ENCODE measurements around the gene THBS1.

THBS1 gene

DNA sequence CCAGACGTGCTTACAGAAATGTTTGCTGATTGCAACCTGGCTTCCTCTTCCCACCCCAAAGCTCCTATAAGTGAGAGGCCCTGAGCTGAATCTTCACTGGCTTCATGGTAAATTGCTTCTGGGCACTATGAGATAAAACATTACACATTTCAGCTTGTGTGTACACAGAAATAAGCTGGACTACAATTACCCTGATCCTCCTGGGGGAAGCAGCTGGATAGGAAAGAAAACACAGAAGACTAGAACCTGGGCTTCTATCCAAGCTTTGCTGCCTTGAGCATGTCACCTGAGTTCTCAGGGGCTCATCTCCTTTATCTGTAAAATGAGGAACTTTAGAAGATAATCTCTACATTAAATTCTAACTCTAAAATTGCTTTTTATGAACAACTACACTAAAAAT is 40.3 kb downstream of the THBS1 start (continued):
- TF ChIP-seq TSHZ2 (CRISPR knock-in tag; IDR thresholded peaks at IDR 0.05) (no peak), ZNF8 (CRISPR knock-in tag; IDR thresholded peaks at IDR 0.05) (no peak), RARB (CRISPR knock-in tag; IDR thresholded peaks at IDR 0.05) (no peak)

DNA sequence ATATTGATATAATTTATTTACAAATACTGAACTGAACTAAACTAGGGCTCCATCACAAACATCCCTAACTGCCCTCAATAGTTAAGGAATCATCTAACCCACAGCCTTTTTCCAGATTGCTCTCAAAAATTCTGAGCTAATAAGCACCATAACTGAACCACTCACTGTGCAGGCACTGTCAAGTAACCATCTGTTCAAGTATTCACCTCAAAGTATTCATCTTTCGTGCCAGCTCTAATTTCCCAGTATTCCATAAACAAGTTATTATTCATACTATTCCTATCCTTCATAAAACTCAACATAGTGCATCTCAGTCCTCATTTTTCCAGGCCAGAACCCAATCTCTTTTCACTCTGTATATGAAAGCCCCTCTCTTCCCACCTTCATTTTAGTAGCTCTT is 41.1 kb downstream of the THBS1 start:
- ATAC-seq: no peak
- no peak for TF ChIP-seq ZNF8 (CRISPR knock-in tag; IDR thresholded peaks at IDR 0.05)
- no peak for TF ChIP-seq ZFP3 (CRISPR knock-in tag; IDR thresholded peaks at IDR 0.05)
- TF ChIP-seq BACH2 (CRISPR knock-in tag; IDR thresholded peaks at IDR 0.05; ENCODE audit: borderline replicate concordance): no peak
- no peak for TF ChIP-seq TSHZ2 (CRISPR knock-in tag; IDR thresholded peaks at IDR 0.05)
- TF ChIP-seq TCF4 (CRISPR knock-in tag; IDR thresholded peaks at IDR 0.05; ENCODE audit: borderline replicate concordance): no peak
- no peak for TF ChIP-seq SNAI2 (CRISPR knock-in tag; IDR thresholded peaks at IDR 0.05)
- no peak for TF ChIP-seq ISL1 (CRISPR knock-in tag; IDR thresholded peaks at IDR 0.05)
- no peak for TF ChIP-seq ARNTL (CRISPR knock-in tag; IDR thresholded peaks at IDR 0.05; ENCODE audit: borderline replicate concordance, low read depth)
- TF ChIP-seq ESRRG (CRISPR knock-in tag; IDR thresholded peaks at IDR 0.05): no peak
- TF ChIP-seq ZFP30 (CRISPR knock-in tag; IDR thresholded peaks at IDR 0.05): no peak
- TF ChIP-seq, protein P1, sequence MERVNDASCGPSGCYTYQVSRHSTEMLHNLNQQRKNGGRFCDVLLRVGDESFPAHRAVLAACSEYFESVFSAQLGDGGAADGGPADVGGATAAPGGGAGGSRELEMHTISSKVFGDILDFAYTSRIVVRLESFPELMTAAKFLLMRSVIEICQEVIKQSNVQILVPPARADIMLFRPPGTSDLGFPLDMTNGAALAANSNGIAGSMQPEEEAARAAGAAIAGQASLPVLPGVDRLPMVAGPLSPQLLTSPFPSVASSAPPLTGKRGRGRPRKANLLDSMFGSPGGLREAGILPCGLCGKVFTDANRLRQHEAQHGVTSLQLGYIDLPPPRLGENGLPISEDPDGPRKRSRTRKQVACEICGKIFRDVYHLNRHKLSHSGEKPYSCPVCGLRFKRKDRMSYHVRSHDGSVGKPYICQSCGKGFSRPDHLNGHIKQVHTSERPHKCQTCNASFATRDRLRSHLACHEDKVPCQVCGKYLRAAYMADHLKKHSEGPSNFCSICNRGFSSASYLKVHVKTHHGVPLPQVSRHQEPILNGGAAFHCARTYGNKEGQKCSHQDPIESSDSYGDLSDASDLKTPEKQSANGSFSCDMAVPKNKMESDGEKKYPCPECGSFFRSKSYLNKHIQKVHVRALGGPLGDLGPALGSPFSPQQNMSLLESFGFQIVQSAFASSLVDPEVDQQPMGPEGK (CRISPR knock-in tag; IDR thresholded peaks at IDR 0.05; ENCODE audit: borderline replicate concordance): no peak
- TF ChIP-seq GLIS3 (CRISPR knock-in tag; IDR thresholded peaks at IDR 0.05): no peak
- TF ChIP-seq CSRNP3 (CRISPR knock-in tag; IDR thresholded peaks at IDR 0.05): no peak
- TF ChIP-seq POU6F1 (CRISPR knock-in tag; IDR thresholded peaks at IDR 0.05; ENCODE audit: borderline replicate concordance, low read depth): no peak
- TF ChIP-seq OSR1 (CRISPR knock-in tag; IDR thresholded peaks at IDR 0.05): no peak
- no peak for TF ChIP-seq RARB (CRISPR knock-in tag; IDR thresholded peaks at IDR 0.05)
- TF ChIP-seq ZNF565 (CRISPR knock-in tag; conservative IDR thresholded peaks at IDR 0.05; ENCODE audit: low read depth): no peak
- TF ChIP-seq TOX (CRISPR knock-in tag; IDR thresholded peaks at IDR 0.05; ENCODE audit: borderline replicate concordance): no peak

GRCh38 chr15:39622660-39623516 is 42.0 kb downstream of the THBS1 start:
- no peak for ATAC-seq
- TF ChIP-seq RARB (CRISPR knock-in tag; IDR thresholded peaks at IDR 0.05): no peak
- no peak for TF ChIP-seq TSHZ2 (CRISPR knock-in tag; IDR thresholded peaks at IDR 0.05)
- TF ChIP-seq SNAI2 (CRISPR knock-in tag; IDR thresholded peaks at IDR 0.05): no peak
- TF ChIP-seq ZNF8 (CRISPR knock-in tag; IDR thresholded peaks at IDR 0.05): no peak
- no peak for TF ChIP-seq CSRNP3 (CRISPR knock-in tag; IDR thresholded peaks at IDR 0.05)
- no peak for TF ChIP-seq ISL1 (CRISPR knock-in tag; IDR thresholded peaks at IDR 0.05)
- TF ChIP-seq ESRRG (CRISPR knock-in tag; IDR thresholded peaks at IDR 0.05): no peak
- no peak for TF ChIP-seq ZFP3 (CRISPR knock-in tag; IDR thresholded peaks at IDR 0.05)
- TF ChIP-seq BACH2 (CRISPR knock-in tag; IDR thresholded peaks at IDR 0.05; ENCODE audit: borderline replicate concordance): no peak
- no peak for TF ChIP-seq ZFP30 (CRISPR knock-in tag; IDR thresholded peaks at IDR 0.05)
- TF ChIP-seq ARNTL (CRISPR knock-in tag; IDR thresholded peaks at IDR 0.05; ENCODE audit: borderline replicate concordance, low read depth): no peak

All from SK-N-SH treated with all-trans-retinoic acid at 6 μM for 48 hours (cell line).